H1 (cell line): ENCODE data around the gene DMAC2L. TPM values are rescaled to one million over a fixed set of nuclear protein-coding genes. Genes with fewer than 3 reads are reported as not detected.

Source experiments
- CTCF ChIA-PET: fragments of 300-600 bp; sonication (Branson Sonifier 250); formaldehyde crosslinking; loops from one replicate; lab custom pipeline; 2021; ENCODE audit not compliant: partially characterized antibody; lab: Charles Lee
- POLR2A ChIA-PET: fragments of 300-600 bp; sonication (Branson Sonifier 250); formaldehyde crosslinking; loops from one replicate; lab custom pipeline; 2021; ENCODE audit warnings: inconsistent platforms; ENCODE audit not compliant: partially characterized antibody; lab: Charles Lee
- DNase-seq, 2 experiments: peaks; one replicate each; pipeline versions ENCODE4 v3.0.0 to v3.0.0-alpha.2; 2010 to 2022; ENCODE audit warnings: low spot score in 2 of 2, low read depth in 1 of 2, mixed read lengths in 1 of 2
- FAIRE-seq: peaks from 2 replicates; lab custom pipeline; 2011; peaks lifted over from hg19 to GRCh38; lab: Jason Lieb, UNC
- H2AFZ ChIP-seq: 2 replicates; pipeline ENCODE4 v1.8.1; 2012; ENCODE audit warnings: low read length, inconsistent platforms
- H2AK5ac ChIP-seq: 2 replicates; pipeline ENCODE4 v1.6.1; 2013; ENCODE audit warnings: low read depth, low read length
- H2BK120ac ChIP-seq: replicated peaks from 2 replicates; pipeline ENCODE3; 2013; ENCODE audit warnings: low read depth, low read length, inconsistent platforms
- H2BK12ac ChIP-seq: 2 replicates; pipeline ENCODE4 v1.6.1; 2013; ENCODE audit warnings: low read depth, low read length
- H2BK15ac ChIP-seq: 2 replicates; pipeline ENCODE4 v1.6.1; 2013; ENCODE audit warnings: low read length
- H2BK20ac ChIP-seq: 2 replicates; pipeline ENCODE4 v1.6.1; 2013; ENCODE audit warnings: low read length
- H2BK5ac ChIP-seq: 2 replicates; pipeline ENCODE4 v1.6.1; 2013; ENCODE audit warnings: low read depth, low read length
- H3K14ac ChIP-seq: 2 replicates; pipeline ENCODE4 v1.6.1; 2013; ENCODE audit warnings: inconsistent platforms; ENCODE audit not compliant: insufficient read length
- H3K18ac ChIP-seq: 2 replicates; pipeline ENCODE4 v1.6.1; 2013; ENCODE audit warnings: low read length; ENCODE audit errors: extremely low read depth
- H3K23ac ChIP-seq: 2 replicates; pipeline ENCODE4 v1.6.1; 2013; ENCODE audit warnings: inconsistent platforms; ENCODE audit not compliant: insufficient read length
- H3K23me2 ChIP-seq: 2 replicates; pipeline ENCODE4 v1.6.1; 2013; ENCODE audit warnings: low read depth, low read length
- H3K27ac ChIP-seq: 2 replicates; pipeline ENCODE4 v1.6.1; 2011; ENCODE audit warnings: low read depth, low read length, inconsistent platforms
- H3K27me3 ChIP-seq, 4 experiments: replicated peaks in 1 of 4; 1 replicate in 1 of 4; 2 replicates in 3 of 4; pipeline versions ENCODE4 v1.6.1 to v1.8.1; 2011 to 2013; ENCODE audit warnings: low read length in 3 of 4, mild to moderate bottlenecking in 3 of 4, inconsistent platforms in 2 of 4, mixed read lengths in 2 of 4, moderate library complexity in 1 of 4; ENCODE audit not compliant: control insufficient read depth in 3 of 4, insufficient read depth in 3 of 4; ENCODE audit errors: extremely low read depth in 1 of 4
- H3K36me3 ChIP-seq, 4 experiments: 2 replicates each; pipeline versions ENCODE4 v1.6.1 to v1.8.1; 2011 to 2013; ENCODE audit warnings: mild to moderate bottlenecking in 4 of 4, low read length in 3 of 4, moderate library complexity in 2 of 4, control low read depth in 1 of 4, inconsistent platforms in 1 of 4; ENCODE audit not compliant: insufficient read depth in 4 of 4, control insufficient read depth in 2 of 4
- H3K4ac ChIP-seq: replicated peaks from 2 replicates; pipeline ENCODE3; 2013; ENCODE audit warnings: low read length, low read depth, mixed read lengths, inconsistent platforms; ENCODE audit not compliant: insufficient read length
- H3K4me1 ChIP-seq, 4 experiments: replicated peaks in 1 of 4; 1 replicate in 1 of 4; 2 replicates in 3 of 4; pipeline versions ENCODE4 v1.6.1 to v1.8.1; 2011 to 2013; ENCODE audit warnings: low read length in 3 of 4, inconsistent platforms in 2 of 4, mixed read lengths in 1 of 4; ENCODE audit not compliant: insufficient read depth in 4 of 4, control insufficient read depth in 3 of 4
- H3K4me2 ChIP-seq, 2 experiments: 2 replicates each; pipeline versions ENCODE4 v1.6.1 to v1.8.1; 2011 to 2013; ENCODE audit warnings: low read depth in 2 of 2, low read length in 2 of 2, control low read depth in 1 of 2, inconsistent platforms in 1 of 2, mild to moderate bottlenecking in 1 of 2; ENCODE audit not compliant: insufficient read depth in 1 of 2
- H3K4me3 ChIP-seq, 4 experiments: fragments of 200-600, 300-600 bp in 1 of 4; sonication (generic), shearing (Covaris generic), sonication (Bioruptor Twin) in 1 of 4; 2 replicates each; pipeline versions ENCODE4 v1.5.1 to v1.8.1; 2011 to 2016; ENCODE audit warnings: low read length in 4 of 4, low read depth in 3 of 4, control low read depth in 2 of 4, inconsistent platforms in 2 of 4, mild to moderate bottlenecking in 2 of 4, mixed read lengths in 1 of 4, moderate library complexity in 1 of 4; ENCODE audit not compliant: insufficient read depth in 2 of 4; ENCODE audit errors: extremely low read depth in 1 of 4
- H3K56ac ChIP-seq: replicated peaks from 2 replicates; pipeline ENCODE3; 2013; ENCODE audit warnings: low read depth, mild to moderate bottlenecking, mixed read lengths, low read length, inconsistent platforms; ENCODE audit not compliant: insufficient read length
- H3K79me1 ChIP-seq: 2 replicates; pipeline ENCODE4 v1.6.1; 2013; ENCODE audit warnings: low read depth, low read length, control low read depth
- H3K79me2 ChIP-seq, 2 experiments: 2 replicates each; pipeline versions ENCODE4 v1.6.1 to v1.8.1; 2012 to 2013; ENCODE audit warnings: low read length in 2 of 2, mild to moderate bottlenecking in 2 of 2, inconsistent platforms in 1 of 2; ENCODE audit not compliant: insufficient read depth in 2 of 2, control insufficient read depth in 1 of 2
- H3K9ac ChIP-seq, 4 experiments: replicated peaks in 1 of 4; 1 replicate in 1 of 4; 2 replicates in 3 of 4; pipeline versions ENCODE4 v1.6.1 to v1.8.1; 2011 to 2013; ENCODE audit warnings: low read depth in 3 of 4, low read length in 3 of 4, control low read depth in 2 of 4, mild to moderate bottlenecking in 2 of 4, moderate library complexity in 2 of 4, inconsistent platforms in 1 of 4; ENCODE audit errors: extremely low read depth in 1 of 4
- H3K9me3 ChIP-seq, 2 experiments: 2 replicates each; pipeline versions ENCODE4 v1.6.1 to v1.8.1; 2012 to 2013; ENCODE audit warnings: mild to moderate bottlenecking in 2 of 2, moderate library complexity in 2 of 2, control low read depth in 1 of 2, inconsistent platforms in 1 of 2, low read depth in 1 of 2, low read length in 1 of 2, mixed read lengths in 1 of 2; ENCODE audit not compliant: insufficient read depth in 2 of 2
- H4K20me1 ChIP-seq, 2 experiments: replicated peaks in 1 of 2; 2 replicates each; pipeline versions ENCODE3 to v1.8.1; 2011 to 2013; ENCODE audit warnings: inconsistent platforms in 2 of 2, low read length in 2 of 2, mild to moderate bottlenecking in 1 of 2; ENCODE audit not compliant: insufficient read depth in 2 of 2, control insufficient read depth in 1 of 2
- H4K5ac ChIP-seq: 2 replicates; pipeline ENCODE4 v1.6.1; 2013; ENCODE audit warnings: low read length, low read depth, mixed read lengths, inconsistent platforms; ENCODE audit not compliant: insufficient read length
- H4K8ac ChIP-seq: 2 replicates; pipeline ENCODE4 v1.8.0; 2013; ENCODE audit warnings: mild to moderate bottlenecking, moderate library complexity, low read length, inconsistent platforms; ENCODE audit not compliant: insufficient read depth; ENCODE audit errors: extremely low read depth
- H4K91ac ChIP-seq: replicated peaks from 2 replicates; pipeline ENCODE3; 2013; ENCODE audit warnings: low read length, mixed read lengths, inconsistent platforms; ENCODE audit not compliant: insufficient read length
- BACH1 ChIP-seq: IDR thresholded peaks from 2 replicates; pipeline ENCODE4 v1.6.1; 2012; ENCODE audit warnings: low read length, improper control_type of control experiment
- CHD1 ChIP-seq: IDR thresholded peaks from 2 replicates; pipeline ENCODE4 v1.6.1; 2012; ENCODE audit warnings: low read depth, low read length, improper control_type of control experiment
- EP300 ChIP-seq, 2 experiments: IDR thresholded peaks; 1 replicate in 1 of 2; 2 replicates in 1 of 2; pipeline ENCODE4 v1.6.1; 2011 to 2012; ENCODE audit warnings: low read depth in 2 of 2, low read length in 2 of 2, mild to moderate bottlenecking in 2 of 2, borderline replicate concordance in 1 of 2, inconsistent platforms in 1 of 2, moderate library complexity in 1 of 2
- RBBP5 ChIP-seq: IDR thresholded peaks from 2 replicates; pipeline ENCODE4 v1.7.1; 2012; ENCODE audit warnings: low read depth, mild to moderate bottlenecking, inconsistent platforms, low read length, moderate library complexity, borderline replicate concordance
- SIRT6 ChIP-seq: IDR thresholded peaks from one replicate; pipeline ENCODE4 v1.7.1; 2012; ENCODE audit warnings: low read length, inconsistent platforms
- TCF12 ChIP-seq: IDR thresholded peaks from 2 replicates; pipeline ENCODE4 v1.6.1; 2011; ENCODE audit warnings: low read depth, mild to moderate bottlenecking, low read length
- polyA plus RNA-seq, 7 experiments: library from polyadenylated mRNA; depleted of rRNA in 3 of 7; stranded (reverse) in 5 of 7; unstranded in 2 of 7; fragments of >200 nt in 5 of 7; fragments of 200-250 nt in 2 of 7; gene quantifications; 1 replicate in 5 of 7; 2 replicates in 1 of 7; 4 replicates in 1 of 7; pipeline versions ENCODE4 v1.2.1 to v1.2.3, GENCODE V29; 2011 to 2013; ENCODE audit warnings: missing spikeins in 2 of 7, mixed read lengths in 2 of 7
- total RNA-seq: library from RNA; stranded (reverse); fragmentation: NEBNext Ultra II Directional; extraction: Animal tissue kit (Norgen Biotek cat#: 25700); gene quantifications from 2 replicates; pipeline ENCODE4 v1.2.1, GENCODE V29; 2021
- TF ChIP-seq, protein P1 (sequence below): IDR thresholded peaks from 2 replicates; pipeline ENCODE4 v1.6.1; 2012; ENCODE audit warnings: inconsistent platforms

Gene DMAC2L
- total and polyA plus RNA-seq, 2 of the 8 experiments (the other 6 are each of a cell fraction or from before 2014, with no cell fraction given) = 20.3 to 28.9 TPM

DNA sequence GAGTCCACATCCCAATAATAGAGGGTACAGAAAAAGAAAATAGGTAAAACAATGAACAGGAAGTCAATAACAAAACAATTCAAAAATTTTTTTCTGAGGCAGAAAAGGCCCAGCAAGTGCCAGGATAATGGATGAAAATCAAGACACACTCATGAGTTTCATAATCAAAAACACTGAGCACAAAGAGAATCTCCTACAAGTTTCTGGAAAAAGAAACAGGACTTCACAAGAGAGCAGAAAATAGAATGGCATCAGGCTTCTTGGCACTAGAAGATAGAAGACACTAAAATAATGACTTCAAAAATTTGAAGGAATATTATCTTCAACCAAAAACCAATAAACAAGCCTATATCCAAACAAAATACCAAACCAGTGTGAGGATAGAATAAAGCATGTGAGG lies 36.8 kb downstream of the DMAC2L start:
- no peak overlapping the region for H2BK12ac ChIP-seq
- FAIRE-seq = no peak
- no peak overlapping the region for H4K8ac ChIP-seq
- H4K5ac ChIP-seq = no peak overlapping the region
- H3K79me1 ChIP-seq = no peaks in the 10 kb centered on the region
- no peak overlapping the region for H3K9ac ChIP-seq
- H3K23me2 ChIP-seq = no peaks in the 10 kb centered on the region
- H3K14ac ChIP-seq = no peak overlapping the region
- H3K18ac ChIP-seq = no peak overlapping the region
- no peak overlapping the region for H3K4me2 ChIP-seq
- H3K23ac ChIP-seq = no peak overlapping the region
- POLR2A ChIA-PET = no interaction called here
- CTCF ChIA-PET = interaction anchor here (0.9 to 2.0 kb wide), 2 partner anchors 14 to 29 kb away, joined by 3 to 7 read pairs; no protein-coding TSS in a partner anchor
- TF ChIP-seq, protein P1, sequence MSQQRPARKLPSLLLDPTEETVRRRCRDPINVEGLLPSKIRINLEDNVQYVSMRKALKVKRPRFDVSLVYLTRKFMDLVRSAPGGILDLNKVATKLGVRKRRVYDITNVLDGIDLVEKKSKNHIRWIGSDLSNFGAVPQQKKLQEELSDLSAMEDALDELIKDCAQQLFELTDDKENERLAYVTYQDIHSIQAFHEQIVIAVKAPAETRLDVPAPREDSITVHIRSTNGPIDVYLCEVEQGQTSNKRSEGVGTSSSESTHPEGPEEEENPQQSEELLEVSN = no peak
- no peak for TF ChIP-seq BACH1
- TF ChIP-seq EP300 (IDR thresholded peaks at IDR 0.05; ENCODE audit: borderline replicate concordance in 1 of 2, low read depth in 2 of 2, low read length in 2 of 2) = no peak
- TF ChIP-seq SIRT6 = no peak
- no peak for TF ChIP-seq TCF12
- no peak for TF ChIP-seq CHD1
- no peak for TF ChIP-seq RBBP5
- TF ChIP-seq, all 59 proteins: peak for 0
- Histone ChIP-seq H2AFZ (no peak overlapping the region), H3K4ac (no peak overlapping the region), H4K20me1 (no peaks in the 10 kb centered on the region), H3K27me3 (no peaks in the 10 kb centered on the region), H3K4me1 (peaks cover 0 to 3% (median 0%) of the 10 kb centered on the region in 4 experiments; a peak in 1 of 7 replicates), H3K9me3 (no peaks in the 10 kb centered on the region), H2AK5ac (no peak overlapping the region), H2BK15ac (no peak overlapping the region), H3K36me3 (no peaks in the 10 kb centered on the region), H4K91ac (no peak overlapping the region), H3K4me3 (no peak overlapping the region), H3K27ac (no peak overlapping the region), H3K56ac (no peak overlapping the region), H2BK120ac (no peak overlapping the region), H3K79me2 (no peaks in the 10 kb centered on the region), H2BK20ac (no peak overlapping the region), H2BK5ac (no peak overlapping the region)
- DNase-seq = no peak
